CD4-positive, alpha-beta T cell (primary cell): ENCODE data around the gene TSPAN18. TPM values are rescaled to one million over a fixed set of nuclear protein-coding genes. Genes with fewer than 3 reads are reported as not detected.

Source experiments
- ATAC-seq: fragments of 200-7000 bp; cut with Tn5 transposase; one replicate; pipeline ENCODE4 v1.10.0; 2022; ENCODE audit warnings: mild to moderate bottlenecking; ENCODE audit not compliant: poor library complexity
- CTCF ChIA-PET: fragments of 350-600 bp; sonication (Branson Sonifier 250); formaldehyde crosslinking; loops from one replicate; lab custom pipeline; 2021; ENCODE audit warnings: antibody characterized with exemption, inconsistent platforms; lab: Charles Lee
- POLR2A ChIA-PET: fragments of 350-600 bp; sonication (Branson Sonifier 250); formaldehyde crosslinking; loops from one replicate; lab custom pipeline; 2021; ENCODE audit warnings: antibody characterized with exemption, inconsistent platforms; lab: Charles Lee
- DNase-seq, 14 experiments: peaks; one replicate each; pipeline ENCODE4 v3.0.0-alpha.2; 2013 to 2020; ENCODE audit warnings: mixed read lengths in 2 of 14
- H3K27ac ChIP-seq, 2 donors: one replicate each; pipeline versions ENCODE4 v1.5.1 to v1.7.0; 2013; ENCODE audit warnings: low read length in 2 of 2, low read depth in 1 of 2, mild to moderate bottlenecking in 1 of 2
- H3K27me3 ChIP-seq, 2 experiments: 1 replicate in 1 of 2; 2 replicates in 1 of 2; pipeline versions ENCODE4 v1.6.1 to v1.7.0; 2013; ENCODE audit warnings: low read length in 2 of 2, control low read depth in 1 of 2, mild to moderate bottlenecking in 1 of 2, moderate library complexity in 1 of 2; ENCODE audit not compliant: insufficient read depth in 2 of 2, control insufficient read depth in 1 of 2
- H3K36me3 ChIP-seq: one replicate; pipeline ENCODE4 v1.6.1; 2013; ENCODE audit warnings: low read length, control low read depth; ENCODE audit not compliant: insufficient read depth
- H3K4me1 ChIP-seq: one replicate; pipeline ENCODE4 v1.6.1; 2013; ENCODE audit warnings: low read length, control low read depth; ENCODE audit not compliant: insufficient read depth
- H3K4me3 ChIP-seq: one replicate; pipeline ENCODE4 v1.5.1; 2013; ENCODE audit warnings: mild to moderate bottlenecking, low read length, moderate library complexity
- H3K9me3 ChIP-seq, 2 experiments: 1 replicate in 1 of 2; 2 replicates in 1 of 2; pipeline versions ENCODE4 v1.6.1 to v1.7.0; 2013; ENCODE audit warnings: low read length in 2 of 2, mild to moderate bottlenecking in 2 of 2, control low read depth in 1 of 2, moderate library complexity in 1 of 2; ENCODE audit not compliant: control insufficient read depth in 1 of 2, insufficient read depth in 1 of 2
- H3K27ac Mint-ChIP-seq: one replicate; pipeline ENCODE4 v1.8.0; 2020; ENCODE audit warnings: mixed read lengths
- H3K27me3 Mint-ChIP-seq: one replicate; pipeline ENCODE4 v1.8.0; 2021; ENCODE audit warnings: mixed read lengths
- H3K36me3 Mint-ChIP-seq: one replicate; pipeline ENCODE4 v1.8.0; 2021; ENCODE audit warnings: low read depth, mixed read lengths
- H3K4me1 Mint-ChIP-seq: one replicate; pipeline ENCODE4 v1.8.0; 2021; ENCODE audit warnings: low read depth, mixed read lengths
- H3K4me3 Mint-ChIP-seq: one replicate; pipeline ENCODE4 v1.8.0; 2020; ENCODE audit warnings: mild to moderate bottlenecking, mixed read lengths
- H3K9me3 Mint-ChIP-seq: one replicate; pipeline ENCODE4 v1.8.0; 2020; ENCODE audit warnings: mixed read lengths
- intact Hi-C, 2 experiments: fragments of 100-400 bp; cut with DNase I in 1 of 2; cut with micrococcal nuclease in 1 of 2; formaldehyde crosslinking; loops; one replicate each; pipeline versions ENCODE4 v1.15.1 to v1.9.0; 2023 to 2025; cut with DNase I, micrococcal nuclease
- total RNA-seq, 174 experiments: library from RNA in 2 of 174; stranded (reverse) in 2 of 174; gene quantifications; one replicate each; pipeline ENCODE4 v1.2.3 and lab custom pipeline; 2021 to 2026
- TF ChIP-seq, protein P1 (sequence below): fragments of 200-600 bp; IDR thresholded peaks from one replicate; pipeline ENCODE4 v1.8.0; 2022; ENCODE audit warnings: antibody characterized with exemption, mild to moderate bottlenecking

The TSPAN18 gene
- total RNA-seq, 2 experiments from 2014 or later: 23.0 to 25.3 TPM

DNA sequence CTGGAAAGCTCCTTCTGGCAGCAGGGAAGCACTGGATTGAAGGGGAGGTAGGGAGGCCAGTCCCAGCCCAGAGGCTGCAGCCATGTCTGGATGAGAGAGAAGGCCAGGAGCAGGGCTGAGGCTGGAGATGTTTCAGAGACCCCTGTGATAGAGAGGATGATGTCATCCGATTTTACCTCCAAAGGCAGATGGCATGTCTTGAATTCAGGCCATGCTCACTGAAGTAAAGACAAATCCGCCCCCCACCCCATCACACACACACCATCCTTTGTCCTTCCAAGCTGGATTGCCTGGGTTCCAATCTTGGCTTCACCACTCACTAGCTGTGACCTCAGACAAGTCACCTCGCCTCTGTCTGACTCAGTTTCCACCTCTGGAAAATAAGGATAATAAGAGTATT is 176.8 kb downstream of the TSPAN18 start:
- Histone ChIP-seq H3K36me3 (peaks cover 13% of the 10 kb centered on the region), H3K27me3 (no peaks in the 10 kb centered on the region), H3K4me3 (no peak overlapping the region), H3K27ac (no peak overlapping the region), H3K9me3 (peaks cover 0 to under 1% of the 10 kb centered on the region in 2 experiments), H3K4me1 (no peaks in the 10 kb centered on the region)
- Mint-ChIP-seq H3K4me1 (no peaks in the 10 kb centered on the region), H3K36me3 (no peaks in the 10 kb centered on the region), H3K9me3 (no peaks in the 10 kb centered on the region), H3K4me3 (no peak overlapping the region), H3K27me3 (no peaks in the 10 kb centered on the region), H3K27ac (no peak overlapping the region)
- POLR2A ChIA-PET: no interaction called here
- intact Hi-C loops: no loop called here
- CTCF ChIA-PET: no interaction called here
- DNase-seq: no peak
- ATAC-seq: no peak
- TF ChIP-seq, protein P1, sequence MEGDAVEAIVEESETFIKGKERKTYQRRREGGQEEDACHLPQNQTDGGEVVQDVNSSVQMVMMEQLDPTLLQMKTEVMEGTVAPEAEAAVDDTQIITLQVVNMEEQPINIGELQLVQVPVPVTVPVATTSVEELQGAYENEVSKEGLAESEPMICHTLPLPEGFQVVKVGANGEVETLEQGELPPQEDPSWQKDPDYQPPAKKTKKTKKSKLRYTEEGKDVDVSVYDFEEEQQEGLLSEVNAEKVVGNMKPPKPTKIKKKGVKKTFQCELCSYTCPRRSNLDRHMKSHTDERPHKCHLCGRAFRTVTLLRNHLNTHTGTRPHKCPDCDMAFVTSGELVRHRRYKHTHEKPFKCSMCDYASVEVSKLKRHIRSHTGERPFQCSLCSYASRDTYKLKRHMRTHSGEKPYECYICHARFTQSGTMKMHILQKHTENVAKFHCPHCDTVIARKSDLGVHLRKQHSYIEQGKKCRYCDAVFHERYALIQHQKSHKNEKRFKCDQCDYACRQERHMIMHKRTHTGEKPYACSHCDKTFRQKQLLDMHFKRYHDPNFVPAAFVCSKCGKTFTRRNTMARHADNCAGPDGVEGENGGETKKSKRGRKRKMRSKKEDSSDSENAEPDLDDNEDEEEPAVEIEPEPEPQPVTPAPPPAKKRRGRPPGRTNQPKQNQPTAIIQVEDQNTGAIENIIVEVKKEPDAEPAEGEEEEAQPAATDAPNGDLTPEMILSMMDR: no peak

DNA sequence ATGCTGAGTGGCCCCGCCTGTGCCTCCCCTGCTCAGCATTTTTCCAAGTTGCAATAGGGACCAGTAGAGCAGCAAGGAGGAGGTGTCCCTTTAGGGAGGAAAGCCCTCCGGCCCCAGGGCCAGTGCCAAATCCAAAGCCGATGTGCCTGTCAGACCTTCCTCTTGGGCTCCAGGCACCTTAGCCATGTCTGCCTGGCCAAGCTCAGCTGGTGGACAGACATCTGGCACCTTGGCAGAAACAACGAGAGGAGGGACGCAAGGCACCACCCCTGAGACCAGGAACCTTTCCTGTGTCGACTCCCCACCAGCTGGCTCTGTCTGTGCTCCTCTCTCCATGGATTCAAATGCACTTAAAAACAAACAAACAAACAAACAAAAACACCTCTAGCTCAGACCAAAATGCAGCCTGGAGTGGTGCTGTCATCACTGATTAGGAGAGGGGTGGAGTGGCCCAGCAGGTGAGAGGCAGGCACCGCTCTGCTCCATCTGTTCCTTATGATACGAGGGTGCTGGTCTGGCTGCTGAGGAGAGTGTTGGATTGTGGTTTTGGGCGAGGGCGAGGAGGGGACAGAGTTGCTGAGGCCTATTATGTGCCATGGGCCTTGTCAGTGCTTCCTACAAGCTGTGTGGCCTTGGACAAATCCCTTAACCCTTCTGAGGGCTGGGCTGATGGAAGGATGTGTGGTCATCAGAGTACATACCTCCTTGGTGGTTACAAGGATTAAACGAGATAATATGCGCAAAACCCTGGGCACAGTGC is 177.7 kb downstream of the TSPAN18 start:
- no peaks in the 10 kb centered on the region for H3K9me3 Mint-ChIP-seq
- Histone ChIP-seq H3K27ac (no peak overlapping the region), H3K4me1 (no peaks in the 10 kb centered on the region), H3K9me3 (no peaks in the 10 kb centered on the region), H3K36me3 (peaks cover 11% of the 10 kb centered on the region), H3K27me3 (no peaks in the 10 kb centered on the region), H3K4me3 (no peak overlapping the region)
- no peak overlapping the region for H3K27ac Mint-ChIP-seq
- ATAC-seq (no peak), DNase-seq (no peak)
- H3K27me3 Mint-ChIP-seq: no peaks in the 10 kb centered on the region
- no peak overlapping the region for H3K4me3 Mint-ChIP-seq
- no peaks in the 10 kb centered on the region for H3K36me3 Mint-ChIP-seq
- H3K4me1 Mint-ChIP-seq: no peaks in the 10 kb centered on the region
- TF ChIP-seq, protein P1: no peak
- intact Hi-C loops: no loop called here
- ChIA-PET POLR2A (no interaction called here), CTCF (no interaction called here)

DNA sequence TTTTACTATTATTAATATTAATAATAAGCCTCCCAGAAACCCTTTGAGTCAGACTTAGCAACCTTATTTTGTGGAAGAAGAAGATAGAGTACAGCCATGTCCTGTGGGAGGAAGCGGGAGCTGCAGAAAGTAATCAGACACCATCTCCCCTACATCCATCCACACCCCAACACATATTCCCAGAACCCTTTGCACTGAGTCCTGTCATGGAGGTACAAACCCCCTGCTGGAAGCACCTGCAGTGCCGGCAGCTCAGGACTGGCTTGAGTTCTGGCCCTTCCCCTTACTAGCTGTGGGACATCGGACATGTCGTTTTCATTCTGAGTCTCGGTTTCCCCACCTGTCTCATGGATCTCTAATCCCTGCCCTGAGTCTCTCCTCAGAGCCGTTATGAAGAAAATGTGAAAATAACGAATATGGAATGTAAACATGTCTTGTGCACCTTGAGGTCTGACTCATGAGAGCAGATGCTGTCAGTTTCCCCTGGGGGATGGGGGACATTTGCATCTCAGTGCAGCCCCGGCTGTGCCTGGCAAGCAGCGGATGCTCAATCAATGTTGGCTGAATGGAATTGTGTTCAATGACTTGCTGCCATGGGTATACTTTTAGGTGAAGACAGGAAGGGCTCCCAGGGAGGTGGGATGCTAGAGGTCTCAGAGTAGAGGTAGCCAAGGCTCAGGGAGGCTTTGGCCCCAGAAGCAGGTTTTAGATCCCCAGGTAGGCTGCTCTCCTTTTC is 178.5 kb downstream of the TSPAN18 start:
- Histone ChIP-seq H3K27ac (no peak overlapping the region), H3K9me3 (no peaks in the 10 kb centered on the region), H3K4me3 (no peak overlapping the region), H3K36me3 (peaks cover 15% of the 10 kb centered on the region), H3K4me1 (no peaks in the 10 kb centered on the region), H3K27me3 (no peaks in the 10 kb centered on the region)
- Mint-ChIP-seq H3K9me3 (no peaks in the 10 kb centered on the region), H3K27ac (no peak overlapping the region), H3K27me3 (no peaks in the 10 kb centered on the region), H3K4me1 (no peaks in the 10 kb centered on the region), H3K4me3 (no peak overlapping the region), H3K36me3 (no peaks in the 10 kb centered on the region)
- intact Hi-C loops: no loop called here
- no peak for DNase-seq
- CTCF ChIA-PET: no interaction called here
- POLR2A ChIA-PET: no interaction called here
- no peak for ATAC-seq
- TF ChIP-seq, protein P1: no peak
